CD4-positive, alpha-beta T cell treated with Interleukin-12 subunit alpha and Interleukin-12 subunit beta, for 1 hour (primary cell): ENCODE data around the gene CDHR1.

Experiments used
- DNase-seq: peaks from one replicate; pipeline ENCODE4 v3.0.0-alpha.2; 2020

The CDHR1 gene

GRCh38 chr10:84234479-84234878 lies 40.1 kb downstream of the CDHR1 start:
- DNase-seq: no peak

DNA sequence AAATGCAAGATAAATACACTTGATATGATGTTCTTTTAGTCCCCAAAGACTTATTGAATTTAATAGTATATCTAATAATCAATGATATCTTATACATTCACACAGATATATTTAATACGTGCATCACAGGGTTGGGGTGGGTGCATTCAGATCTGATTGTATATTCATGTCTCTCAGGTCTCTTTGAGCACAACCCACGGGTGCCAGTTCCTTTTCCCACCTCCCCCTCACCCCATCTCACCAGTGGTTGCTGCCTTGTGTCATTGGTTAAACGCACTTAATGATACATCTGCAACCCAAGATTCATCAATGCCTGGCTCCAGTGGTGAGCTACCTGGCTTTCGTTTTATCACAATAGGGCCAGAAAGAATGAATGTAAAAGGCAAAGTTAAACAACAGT lies 40.8 kb downstream of the CDHR1 start:
- no peak for DNase-seq

DNA sequence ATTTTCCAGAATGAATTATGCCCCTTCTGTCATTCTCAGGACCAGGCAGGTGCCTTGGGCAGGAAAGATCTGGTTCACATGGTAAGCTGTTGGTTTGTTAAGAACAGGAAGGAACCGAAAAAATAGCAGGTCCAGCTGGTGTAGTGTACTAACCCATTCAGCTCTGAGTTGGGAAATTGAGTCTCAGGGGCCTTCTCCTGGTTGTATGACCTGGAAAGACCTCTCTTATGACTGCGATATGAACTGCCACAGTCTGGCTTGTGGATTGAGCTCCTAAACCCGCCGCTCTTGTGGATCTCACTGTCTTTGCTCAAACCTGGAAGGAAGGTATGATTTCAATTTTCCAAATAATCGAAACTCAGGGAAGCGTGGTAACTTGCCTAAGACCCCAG lies 42.5 kb downstream of the CDHR1 start:
- DNase-seq: no peak

- no peak for DNase-seq
Observed at GRCh38 chr10:84237199-84238051, 43.1 kb downstream of the CDHR1 start.

- DNase-seq: no peak
Observed at GRCh38 chr10:84238909-84239308, 44.6 kb downstream of the CDHR1 start.

DNA sequence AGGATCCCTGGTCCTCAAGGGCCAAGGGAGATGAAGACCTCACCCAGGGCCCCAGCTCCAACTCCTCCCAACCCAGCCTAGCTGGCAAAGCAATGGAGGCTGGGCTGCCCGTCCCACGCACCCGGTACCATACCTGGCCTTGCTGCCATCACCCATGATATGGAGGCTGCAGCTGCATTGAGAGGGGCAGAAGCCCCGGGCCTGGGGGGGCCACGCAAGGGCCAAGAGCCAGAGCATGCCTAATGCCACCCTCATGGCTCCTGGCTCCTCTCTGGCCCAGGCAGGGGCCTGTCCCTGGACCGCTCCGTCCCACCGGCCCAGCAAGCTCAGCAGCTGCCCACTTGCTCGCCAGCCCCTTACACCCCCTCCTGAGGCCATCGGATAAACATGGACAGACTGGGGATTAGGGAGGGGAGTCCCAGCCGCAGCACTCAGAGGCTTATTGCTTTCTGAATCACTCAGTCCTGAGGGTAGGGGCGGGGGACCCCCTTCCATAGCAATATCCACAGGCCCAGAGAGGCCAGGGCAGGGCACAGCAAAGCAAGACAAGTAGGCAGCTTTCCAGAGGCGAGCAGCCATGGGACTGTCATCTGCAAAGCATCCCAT lies 47.0 kb downstream of the CDHR1 start, which contains the start of gene LRIT1:
LRIT1 (minus strand) TSS at position 362 of the 606 bp plus-strand sequence; CDS start at position 255, 107 bp downstream.
- no peak for DNase-seq

- no peak for DNase-seq
Observed at GRCh38 chr10:84243759-84244158, 49.4 kb downstream of the CDHR1 start.

DNA sequence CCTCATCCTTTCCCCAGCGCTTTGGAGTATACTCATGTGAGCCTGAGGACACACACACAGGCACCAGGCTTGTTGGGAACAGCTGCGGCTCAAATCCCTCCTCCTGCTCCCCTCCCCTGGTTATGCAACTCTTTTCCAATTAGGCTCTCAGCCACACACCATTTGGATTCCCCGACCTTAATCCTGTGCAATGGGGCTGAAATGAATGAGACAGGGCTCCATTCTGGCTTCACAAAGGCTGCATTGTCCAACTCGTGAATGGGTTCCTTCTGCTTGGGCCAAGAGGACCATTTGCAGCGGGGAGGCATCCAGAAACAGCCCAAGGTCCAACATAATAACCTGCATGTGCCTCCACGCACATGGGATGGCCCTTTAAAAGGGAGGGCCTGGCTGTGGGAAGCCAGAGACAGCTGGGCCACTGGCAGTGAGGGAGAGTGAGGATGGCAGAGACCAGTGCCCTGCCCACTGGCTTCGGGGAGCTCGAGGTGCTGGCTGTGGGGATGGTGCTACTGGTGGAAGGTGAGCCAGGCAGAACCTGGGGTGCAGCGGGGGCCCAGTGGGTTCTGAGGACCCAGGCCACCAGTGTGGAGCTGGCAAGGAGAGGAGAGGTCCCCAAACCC lies 50.4 kb downstream of the CDHR1 start, which contains the start of gene RGR:
RGR (plus strand) TSS at position 403 of the 620 bp plus-strand sequence; CDS start at position 441, 38 bp downstream.
- no peak for DNase-seq

GRCh38 chr10:84247496-84247895 lies 53.2 kb downstream of the CDHR1 start:
- DNase-seq: no peak

DNA sequence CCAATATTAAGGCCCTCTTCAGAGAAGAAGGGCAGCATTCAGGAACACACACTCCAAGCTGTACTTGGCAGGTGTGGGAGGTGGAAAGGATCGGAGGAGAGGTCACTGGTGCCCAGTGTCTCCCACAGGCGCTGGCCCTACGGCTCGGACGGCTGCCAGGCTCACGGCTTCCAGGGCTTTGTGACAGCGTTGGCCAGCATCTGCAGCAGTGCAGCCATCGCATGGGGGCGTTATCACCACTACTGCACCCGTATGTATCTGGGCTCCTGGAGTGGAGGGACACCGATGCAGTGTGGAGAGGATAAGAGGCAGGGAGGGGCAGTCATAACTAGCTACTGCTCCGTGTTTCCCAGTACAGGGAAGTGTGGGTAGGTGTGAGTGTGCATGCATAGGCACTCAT lies 54.5 kb downstream of the CDHR1 start:
- DNase-seq: no peak

- no peak for DNase-seq
Observed at GRCh38 chr10:84254552-84255478, 60.5 kb downstream of the CDHR1 start.

DNA sequence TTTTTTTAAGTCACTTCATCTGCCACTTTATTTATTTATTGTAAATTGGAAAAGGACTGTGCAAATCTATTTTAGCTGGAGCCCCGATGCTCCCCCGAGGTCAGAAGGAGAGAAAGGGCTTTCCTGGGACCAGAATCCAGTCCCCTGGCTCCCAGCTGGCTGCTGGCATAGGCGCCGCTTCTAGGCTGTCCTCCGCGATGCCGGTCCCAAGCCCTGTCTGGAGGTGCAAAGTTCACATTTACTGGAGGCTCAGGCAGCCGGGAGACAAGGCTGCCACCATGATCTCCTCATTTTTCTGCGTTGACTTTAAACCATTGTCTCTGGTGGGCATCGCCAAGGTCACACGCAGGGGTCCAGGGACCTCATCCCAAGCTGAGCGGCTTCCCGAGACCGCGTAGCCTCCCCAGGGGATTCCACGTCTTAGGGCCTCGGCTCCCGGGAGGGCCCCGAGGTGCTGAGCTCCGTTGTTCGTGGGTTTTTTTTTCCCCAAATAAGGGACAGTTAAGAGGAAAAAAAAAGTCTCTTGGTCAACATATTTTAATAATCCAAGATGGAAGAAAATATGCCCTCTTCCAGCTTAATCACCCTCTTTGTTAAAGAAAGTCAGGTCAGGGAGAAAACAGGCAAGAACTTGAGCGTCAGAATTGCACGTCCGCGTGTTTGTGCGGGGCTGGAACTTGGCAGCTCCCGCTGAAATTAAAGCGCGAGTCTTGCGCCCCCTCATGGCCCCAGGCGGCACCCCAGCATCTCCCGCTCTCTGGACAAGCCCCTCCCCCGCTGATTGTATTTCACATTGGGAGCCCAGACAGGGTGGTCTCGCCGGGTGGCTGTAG lies 62.4 kb downstream of the CDHR1 start:
- peak; percentile 13 for DNase-seq

- DNase-seq: no peak
Observed at GRCh38 chr10:84257343-84258020, 63.1 kb downstream of the CDHR1 start.

- DNase-seq: no peak
Observed at GRCh38 chr10:84258034-84258695, 63.8 kb downstream of the CDHR1 start.

- no peak for DNase-seq
Observed at GRCh38 chr10:84261236-84261915, 67.0 kb downstream of the CDHR1 start.

GRCh38 chr10:84262190-84262956 lies 68.0 kb downstream of the CDHR1 start:
- no peak for DNase-seq

GRCh38 chr10:84263716-84264115 lies 69.4 kb downstream of the CDHR1 start:
- no peak for DNase-seq

GRCh38 chr10:84264611-84265141 lies 70.3 kb downstream of the CDHR1 start:
- DNase-seq: peak; percentile 69

DNA sequence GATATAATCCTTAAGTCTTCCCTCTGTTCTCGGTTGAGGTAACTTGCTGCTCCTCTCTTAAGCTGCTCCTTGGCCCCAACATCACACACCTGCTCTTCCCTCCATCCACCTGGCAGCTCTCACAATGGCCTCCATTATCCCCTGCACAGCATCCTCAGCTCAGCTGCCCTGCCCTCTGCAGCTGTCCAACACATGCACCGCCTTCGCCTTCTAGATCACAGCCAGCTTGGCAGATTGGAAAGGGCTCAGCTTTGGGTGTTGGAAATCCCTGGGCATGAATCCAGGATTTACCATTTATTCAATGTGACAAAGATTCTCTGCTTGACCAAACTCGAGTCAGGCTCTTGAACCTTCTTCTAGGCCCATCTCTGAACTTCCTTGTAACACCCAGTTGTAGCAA lies 71.1 kb downstream of the CDHR1 start:
- no peak for DNase-seq
